ENCODE data around the gene WAPL.
"Not testable (repeated sequence)": the region's sequence is repeated elsewhere in the genome, so short reads cannot be mapped to it uniquely, and the experiment has no call there.

DNA sequence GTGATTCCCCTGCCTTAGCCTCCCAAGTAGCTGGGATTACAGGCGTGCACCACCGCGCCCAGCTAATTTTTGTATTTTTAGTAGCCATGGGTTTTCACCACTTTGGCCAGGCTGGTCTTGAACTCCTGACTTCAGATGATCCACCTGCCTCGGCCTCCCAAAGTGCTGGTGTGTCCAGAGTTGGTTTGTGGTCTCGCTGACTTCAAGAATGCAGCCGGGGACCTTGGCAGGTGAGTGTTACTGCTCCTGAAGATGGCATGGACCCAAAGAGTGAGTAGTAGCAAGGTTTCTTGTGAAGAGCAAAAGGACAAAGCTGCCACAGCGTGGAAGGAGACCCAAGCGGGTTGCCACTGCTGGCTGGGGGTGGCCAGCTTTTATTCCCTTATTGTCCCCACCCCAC, 16.4 kb upstream of the WAPL start:
- TF ChIP-seq CTCF (IDR thresholded peaks at IDR 0.05; ENCODE audit: low read depth, low read length, poor library complexity, severe bottlenecking); EZH2phosphoT487 (IDR thresholded peaks at IDR 0.05; ENCODE audit: borderline replicate concordance, low read length): not testable (repeated sequence)

All from DOHH2 (cell line).